Measurements from ENCODE around the gene NDEL1. TPM values are rescaled to one million over a fixed set of nuclear protein-coding genes. Genes with fewer than 3 reads are reported as not detected.

Gene NDEL1
- total RNA-seq, 1 experiment from 2014 or later: 95.3 TPM

GRCh38 chr17:8488901-8489300, 53.2 kb downstream of the NDEL1 start:
- intact Hi-C loops (cut with micrococcal nuclease): loop anchor here (1.0 kb wide), 3 partner anchors 79 to 257 kb away; partner anchors contain the start of gene RPL26
- peaks cover 72% of the 10 kb centered on the region for H3K36me3 Mint-ChIP-seq (ENCODE audit: insufficient read depth, unreplicated experiment)
- CTCF ChIA-PET: interaction anchor here (0.6 kb wide), 2 partner anchors 18 to 79 kb away, joined by 3 to 8 read pairs; no protein-coding TSS in a partner anchor
- peak overlapping the region; percentile 77 for H3K27ac Mint-ChIP-seq (ENCODE audit: low read depth, unreplicated experiment)
- BruUV-seq (replicated peaks): no TSS peak
- peak; percentile 80 for DNase-seq (ENCODE audit: unreplicated experiment)
- H3K4me1 Mint-ChIP-seq (ENCODE audit: insufficient read depth, unreplicated experiment): peaks cover 7% of the 10 kb centered on the region
- TF ChIP-seq, protein P1, sequence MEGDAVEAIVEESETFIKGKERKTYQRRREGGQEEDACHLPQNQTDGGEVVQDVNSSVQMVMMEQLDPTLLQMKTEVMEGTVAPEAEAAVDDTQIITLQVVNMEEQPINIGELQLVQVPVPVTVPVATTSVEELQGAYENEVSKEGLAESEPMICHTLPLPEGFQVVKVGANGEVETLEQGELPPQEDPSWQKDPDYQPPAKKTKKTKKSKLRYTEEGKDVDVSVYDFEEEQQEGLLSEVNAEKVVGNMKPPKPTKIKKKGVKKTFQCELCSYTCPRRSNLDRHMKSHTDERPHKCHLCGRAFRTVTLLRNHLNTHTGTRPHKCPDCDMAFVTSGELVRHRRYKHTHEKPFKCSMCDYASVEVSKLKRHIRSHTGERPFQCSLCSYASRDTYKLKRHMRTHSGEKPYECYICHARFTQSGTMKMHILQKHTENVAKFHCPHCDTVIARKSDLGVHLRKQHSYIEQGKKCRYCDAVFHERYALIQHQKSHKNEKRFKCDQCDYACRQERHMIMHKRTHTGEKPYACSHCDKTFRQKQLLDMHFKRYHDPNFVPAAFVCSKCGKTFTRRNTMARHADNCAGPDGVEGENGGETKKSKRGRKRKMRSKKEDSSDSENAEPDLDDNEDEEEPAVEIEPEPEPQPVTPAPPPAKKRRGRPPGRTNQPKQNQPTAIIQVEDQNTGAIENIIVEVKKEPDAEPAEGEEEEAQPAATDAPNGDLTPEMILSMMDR (IDR thresholded peaks at IDR 0.05; ENCODE audit: unreplicated experiment): no peak
- no peaks in the 10 kb centered on the region for H3K27me3 Mint-ChIP-seq (ENCODE audit: insufficient read depth, unreplicated experiment)
- no peaks in the 10 kb centered on the region for H3K9me3 Mint-ChIP-seq (ENCODE audit: unreplicated experiment)
- POLR2A ChIA-PET: interaction anchor here (0.6 to 1.6 kb wide), 4 partner anchors 52 to 142 kb away, joined by 3 to 4 read pairs (median 4); partner anchors contain the start of genes MYH10 and RPL26
- H3K4me3 Mint-ChIP-seq (ENCODE audit: unreplicated experiment): no peak overlapping the region

GRCh38 chr17:8489841-8490240, 54.2 kb downstream of the NDEL1 start:
- no peaks in the 10 kb centered on the region for H3K9me3 Mint-ChIP-seq (ENCODE audit: unreplicated experiment)
- ChIA-PET CTCF (no interaction called here), POLR2A (no interaction called here)
- intact Hi-C loops (cut with micrococcal nuclease): loop anchor here (1.0 kb wide), 3 partner anchors 80 to 256 kb away; partner anchors contain the start of gene RPL26
- no TSS peak for BruUV-seq (replicated peaks)
- H3K27me3 Mint-ChIP-seq (ENCODE audit: insufficient read depth, unreplicated experiment): no peaks in the 10 kb centered on the region
- H3K4me3 Mint-ChIP-seq (ENCODE audit: unreplicated experiment): no peak overlapping the region
- no peak overlapping the region for H3K27ac Mint-ChIP-seq (ENCODE audit: low read depth, unreplicated experiment)
- TF ChIP-seq, protein P1 (IDR thresholded peaks at IDR 0.05; ENCODE audit: unreplicated experiment): no peak
- peaks cover 77% of the 10 kb centered on the region for H3K36me3 Mint-ChIP-seq (ENCODE audit: insufficient read depth, unreplicated experiment)
- H3K4me1 Mint-ChIP-seq (ENCODE audit: insufficient read depth, unreplicated experiment): peaks cover 7% of the 10 kb centered on the region
- no peak for DNase-seq (ENCODE audit: unreplicated experiment)

- BruUV-seq (replicated peaks): no TSS peak
- H3K27ac Mint-ChIP-seq (ENCODE audit: low read depth, unreplicated experiment): no peak overlapping the region
- peaks cover 77% of the 10 kb centered on the region for H3K36me3 Mint-ChIP-seq (ENCODE audit: insufficient read depth, unreplicated experiment)
- intact Hi-C loops (cut with micrococcal nuclease): no loop called here
- CTCF ChIA-PET: no interaction called here
- TF ChIP-seq, protein P1 (IDR thresholded peaks at IDR 0.05; ENCODE audit: unreplicated experiment): no peak
- no peak for DNase-seq (ENCODE audit: unreplicated experiment)
- peaks cover 7% of the 10 kb centered on the region for H3K4me1 Mint-ChIP-seq (ENCODE audit: insufficient read depth, unreplicated experiment)
- POLR2A ChIA-PET: no interaction called here
- H3K27me3 Mint-ChIP-seq (ENCODE audit: insufficient read depth, unreplicated experiment): no peaks in the 10 kb centered on the region
- H3K9me3 Mint-ChIP-seq (ENCODE audit: unreplicated experiment): no peaks in the 10 kb centered on the region
- no peak overlapping the region for H3K4me3 Mint-ChIP-seq (ENCODE audit: unreplicated experiment)
These were observed 54.8 kb downstream of the NDEL1 start for GRCh38 chr17:8490256-8491023.

- Mint-ChIP-seq H3K4me1 (ENCODE audit: insufficient read depth, unreplicated experiment) (peaks cover 7% of the 10 kb centered on the region), H3K27ac (ENCODE audit: low read depth, unreplicated experiment) (no peak overlapping the region), H3K27me3 (ENCODE audit: insufficient read depth, unreplicated experiment) (no peaks in the 10 kb centered on the region), H3K36me3 (ENCODE audit: insufficient read depth, unreplicated experiment) (peaks cover 73% of the 10 kb centered on the region), H3K9me3 (ENCODE audit: unreplicated experiment) (no peaks in the 10 kb centered on the region), H3K4me3 (ENCODE audit: unreplicated experiment) (no peak overlapping the region)
- POLR2A ChIA-PET: no interaction called here
- CTCF ChIA-PET: interaction anchor here (0.7 to 0.9 kb wide), 3 partner anchors 29 to 108 kb away, joined by 3 read pairs; no protein-coding TSS in a partner anchor
- TF ChIP-seq, protein P1 (IDR thresholded peaks at IDR 0.05; ENCODE audit: unreplicated experiment): no peak
- intact Hi-C loops (cut with micrococcal nuclease): no loop called here
- no TSS peak for BruUV-seq (replicated peaks)
- DNase-seq (ENCODE audit: unreplicated experiment): no peak
These were observed 56.4 kb downstream of the NDEL1 start for GRCh38 chr17:8492121-8492520.
